GM12892 (cell line): ENCODE data around the gene TIGD3. TPM values are rescaled to one million over a fixed set of nuclear protein-coding genes. Genes with fewer than 3 reads are reported as not detected.

ENCODE experiments used
- DNase-seq: peaks from one replicate; pipeline ENCODE4 v3.0.0; 2011; ENCODE audit not compliant: insufficient read length
- FAIRE-seq: peaks from 2 replicates; lab custom pipeline; 2011; peaks lifted over from hg19 to GRCh38; lab: Jason Lieb, UNC
- POLR2A ChIP-seq: IDR thresholded peaks from 2 replicates; pipeline ENCODE4 v1.6.1; 2011; ENCODE audit warnings: low read depth, low read length, control low read depth
- POLR2AphosphoS5 ChIP-seq: IDR thresholded peaks from 2 replicates; pipeline ENCODE4 v1.6.1; 2011; ENCODE audit warnings: low read depth, low read length, control low read depth
- TAF1 ChIP-seq: IDR thresholded peaks from 2 replicates; pipeline ENCODE4 v1.6.1; 2011; ENCODE audit warnings: low read depth, mild to moderate bottlenecking, control low read depth, low read length, borderline replicate concordance
- polyA plus RNA-seq: library from polyadenylated mRNA; unstranded; fragments of >200 nt; gene quantifications from one replicate; pipeline ENCODE4 v1.2.1, GENCODE V29; 2012; ENCODE audit warnings: missing spikeins, inconsistent platforms; ENCODE audit not compliant: missing spikeins

The TIGD3 gene
- 0.40 TPM for polyA plus RNA-seq

- FAIRE-seq = peak; percentile 98
- peak; percentile 100 for DNase-seq
- TF ChIP-seq TAF1 (no peak), POLR2A (peak; percentile 50; the same call in 1 of the 2 replicates)
Measured at GRCh38 chr11:65354265-65355012, at the start of gene TIGD3. TIGD3 (plus strand) TSS chr11:65354751; CDS start chr11:65355809, 1,058 bp downstream.

- DNase-seq = no peak
- FAIRE-seq = no peak
- TF ChIP-seq POLR2AphosphoS5 = no peak
- TF ChIP-seq TAF1 = no peak
- TF ChIP-seq POLR2A = no peak
Measured at GRCh38 chr11:65305501-65306268, 48.9 kb upstream of the TIGD3 start.

GRCh38 chr11:65307298-65308229 lies 47.0 kb upstream of the TIGD3 start:
- TF ChIP-seq TAF1 (no peak), POLR2A (no peak), POLR2AphosphoS5 (no peak)
- no peak for DNase-seq
- FAIRE-seq = no peak

GRCh38 chr11:65308281-65308891 lies 46.2 kb upstream of the TIGD3 start:
- TF ChIP-seq POLR2A = no peak
- no peak for TF ChIP-seq TAF1
- TF ChIP-seq POLR2AphosphoS5 = no peak
- no peak for DNase-seq
- peak; percentile 48 for FAIRE-seq

GRCh38 chr11:65309006-65309405 lies 45.5 kb upstream of the TIGD3 start:
- no peak for FAIRE-seq
- no peak for DNase-seq
- TF ChIP-seq POLR2A = no peak
- no peak for TF ChIP-seq POLR2AphosphoS5
- TF ChIP-seq TAF1 = no peak

GRCh38 chr11:65310215-65310614 lies 44.3 kb upstream of the TIGD3 start:
- no peak for FAIRE-seq
- TF ChIP-seq POLR2A = no peak
- TF ChIP-seq POLR2AphosphoS5 = no peak
- TF ChIP-seq TAF1 = no peak
- DNase-seq = no peak

GRCh38 chr11:65310736-65311135 lies 43.8 kb upstream of the TIGD3 start:
- FAIRE-seq (no peak), DNase-seq (no peak)
- TF ChIP-seq POLR2AphosphoS5 (no peak), TAF1 (no peak), POLR2A (no peak)

GRCh38 chr11:65311170-65311678 lies 43.3 kb upstream of the TIGD3 start:
- FAIRE-seq (no peak), DNase-seq (no peak)

GRCh38 chr11:65314501-65315203 lies 39.9 kb upstream of the TIGD3 start, which contains the start of gene CDC42EP2:
CDC42EP2 (plus strand) TSS chr11:65314866; CDS start chr11:65320899, 6,033 bp downstream.
- FAIRE-seq (peak; percentile 94), DNase-seq (peak; percentile 91)
- TF ChIP-seq POLR2A (no peak), POLR2AphosphoS5 (no peak), TAF1 (no peak)

More at GRCh38 chr11:65311170-65311678, 43.3 kb upstream of the TIGD3 start:
- no peak for TF ChIP-seq POLR2AphosphoS5
- TF ChIP-seq TAF1 = no peak
- TF ChIP-seq POLR2A = no peak
